NCI-H2107 treated with DMSO at 0.1 percent for 48 hours (cell line): ENCODE measurements around the gene FLNC.

Experiments
- DNase-seq: peaks from one replicate; lab custom pipeline; 2025; ENCODE audit not compliant: unreplicated experiment; lab: John Stamatoyannopoulos, UW

The FLNC gene

DNA sequence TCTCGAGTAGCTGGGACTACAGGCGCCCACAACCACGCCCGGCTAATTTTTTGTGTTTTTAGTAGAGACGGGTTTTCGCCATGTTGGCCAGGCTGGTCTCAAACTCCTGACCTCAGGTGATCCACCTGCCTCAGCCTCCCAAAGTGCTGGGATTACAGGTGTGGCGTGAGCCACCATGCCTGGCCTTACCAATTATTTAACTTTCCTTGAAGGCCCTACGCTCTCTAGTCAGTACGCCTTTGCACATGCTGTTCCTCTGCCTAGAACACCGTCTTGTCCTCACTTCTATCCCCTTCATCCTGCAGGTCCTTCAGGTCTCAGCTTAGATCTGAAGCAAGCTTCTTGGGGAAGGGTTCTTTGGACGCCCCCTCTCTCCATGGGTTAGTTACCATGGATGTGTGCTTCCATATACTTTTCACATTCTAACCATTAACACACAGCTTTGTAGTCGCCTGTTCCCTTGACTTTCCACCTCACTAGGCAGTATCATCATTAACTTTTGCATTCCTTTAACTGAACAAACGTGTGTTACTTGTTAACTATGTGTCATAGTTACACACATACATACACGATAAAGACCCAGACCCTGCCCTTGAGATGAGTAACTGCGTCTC, 31.9 kb downstream of the FLNC start:
- DNase-seq: no peak

DNA sequence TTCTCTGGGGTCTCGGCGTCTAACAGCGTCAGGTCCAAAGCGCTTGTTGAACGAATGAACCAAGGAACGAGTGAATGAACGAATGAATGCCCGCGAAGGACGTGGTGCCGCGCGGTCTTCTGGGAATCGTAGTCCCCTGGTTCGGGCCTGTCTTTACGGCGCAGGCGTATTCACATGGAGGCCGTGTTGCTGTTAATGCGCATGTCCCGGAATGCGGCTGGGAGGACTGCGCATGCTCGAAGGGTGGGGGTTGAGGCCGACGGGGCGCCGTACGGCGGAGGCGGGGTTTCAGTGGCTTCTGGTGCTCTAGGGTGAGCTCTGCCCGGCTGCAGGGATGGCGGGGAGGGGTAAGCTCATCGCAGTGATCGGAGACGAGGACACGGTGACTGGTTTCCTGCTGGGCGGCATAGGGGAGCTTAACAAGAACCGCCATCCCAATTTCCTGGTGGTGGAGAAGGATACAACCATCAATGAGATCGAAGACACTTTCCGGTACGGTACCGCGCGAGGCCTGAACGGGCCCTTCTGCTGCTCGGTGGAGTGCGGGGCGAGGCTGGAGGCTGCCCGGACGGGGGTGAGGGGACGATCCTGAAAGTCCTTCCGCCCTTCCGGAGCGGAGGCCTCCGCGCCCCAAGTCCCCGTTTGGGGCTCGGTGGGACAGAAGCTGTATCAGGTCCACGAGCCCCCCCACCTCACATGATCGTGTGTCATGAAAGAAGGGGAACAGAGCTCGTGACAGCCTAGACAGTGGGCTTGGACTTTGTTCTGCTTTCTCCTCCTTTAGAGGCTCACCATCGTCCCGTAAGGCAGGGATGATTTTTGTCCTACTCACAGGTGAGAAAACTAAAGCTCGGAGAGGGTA, 32.6 kb downstream of the FLNC start, which contains the start of gene ATP6V1F:
ATP6V1F (plus strand) TSS at position 286 of the 862 bp plus-strand sequence; CDS start at position 335, 49 bp downstream.
- peak; percentile 98 for DNase-seq

DNA sequence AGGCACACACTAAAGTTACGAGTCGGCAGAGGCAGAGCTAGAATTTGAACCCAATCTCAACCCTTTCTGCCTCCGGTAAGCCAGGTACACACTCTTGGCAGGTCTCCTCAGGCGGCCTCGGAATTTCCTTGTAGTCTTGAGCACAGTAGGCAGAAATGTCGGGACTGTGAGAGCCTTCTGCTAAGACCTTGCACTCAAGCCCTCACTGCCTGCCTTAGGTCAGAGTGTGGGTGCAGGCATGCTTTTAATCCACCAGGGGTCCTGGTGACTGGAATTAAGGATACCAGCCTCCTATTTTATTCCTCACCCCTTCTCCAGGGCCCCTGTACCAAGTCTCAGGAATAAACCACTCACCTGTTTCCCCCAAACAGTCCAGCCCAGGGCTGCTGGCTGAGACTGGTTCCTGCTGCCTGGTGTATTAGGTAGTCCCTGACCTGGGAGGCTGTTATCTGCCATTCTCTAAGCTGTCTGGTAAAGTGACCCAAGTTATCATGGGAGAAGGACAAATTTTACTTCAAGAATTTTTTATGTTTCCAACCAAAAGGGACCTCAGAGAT, 33.3 kb downstream of the FLNC start:
- DNase-seq: peak; percentile 15

DNA sequence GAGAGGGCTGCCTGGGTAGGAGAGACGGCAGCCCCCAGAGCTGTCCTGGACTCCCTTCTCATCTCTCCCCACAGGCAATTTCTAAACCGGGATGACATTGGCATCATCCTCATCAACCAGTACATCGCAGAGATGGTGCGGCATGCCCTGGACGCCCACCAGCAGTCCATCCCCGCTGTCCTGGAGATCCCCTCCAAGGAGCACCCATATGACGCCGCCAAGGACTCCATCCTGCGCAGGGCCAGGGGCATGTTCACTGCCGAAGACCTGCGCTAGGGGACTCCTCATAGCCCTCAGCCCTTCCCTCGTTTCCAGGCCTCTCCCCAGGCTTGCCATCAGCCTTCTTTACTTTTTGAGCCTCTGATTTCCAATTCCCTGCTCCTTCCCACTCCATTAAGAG, 35.1 kb downstream of the FLNC start:
- DNase-seq: no peak

DNA sequence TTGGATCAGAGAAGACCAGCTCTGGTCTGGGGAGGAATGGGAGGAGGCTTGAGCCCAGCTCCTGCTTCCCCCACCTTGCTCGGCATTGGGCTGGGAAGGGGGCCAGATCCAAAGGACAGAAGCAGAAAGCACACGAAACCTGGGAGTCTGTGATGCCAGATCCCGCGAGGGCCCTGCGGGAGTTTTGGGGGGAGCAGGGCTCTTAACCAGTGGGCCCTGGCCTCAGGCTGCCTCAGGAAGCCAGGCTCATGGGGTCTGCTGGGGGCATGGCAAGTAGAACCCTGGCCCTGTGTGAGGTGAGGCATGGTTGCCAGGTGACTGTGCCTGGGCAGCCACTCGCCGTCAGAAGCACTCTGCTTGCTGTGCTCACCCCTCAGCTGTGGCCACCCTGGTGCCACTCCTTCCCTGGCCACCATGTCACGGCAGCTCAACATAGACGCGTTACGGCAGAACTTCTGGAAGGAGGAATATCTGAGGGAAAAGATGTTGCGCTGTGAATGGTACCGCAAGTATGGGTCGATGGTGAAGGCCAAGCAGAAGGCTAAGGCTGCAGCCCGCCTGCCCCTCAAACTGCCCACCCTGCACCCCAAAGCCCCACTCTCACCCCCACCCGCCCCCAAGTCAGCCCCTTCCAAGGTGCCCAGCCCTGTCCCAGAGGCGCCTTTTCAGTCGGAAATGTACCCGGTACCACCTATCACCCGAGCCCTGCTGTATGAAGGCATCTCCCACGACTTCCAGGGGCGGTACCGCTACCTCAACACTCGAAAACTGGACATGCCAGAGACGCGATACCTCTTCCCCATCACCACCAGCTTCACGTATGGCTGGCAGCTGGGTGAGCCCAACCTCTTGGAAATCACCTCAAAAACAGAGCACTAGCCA, 36.0 kb downstream of the FLNC start:
- no peak for DNase-seq

DNA sequence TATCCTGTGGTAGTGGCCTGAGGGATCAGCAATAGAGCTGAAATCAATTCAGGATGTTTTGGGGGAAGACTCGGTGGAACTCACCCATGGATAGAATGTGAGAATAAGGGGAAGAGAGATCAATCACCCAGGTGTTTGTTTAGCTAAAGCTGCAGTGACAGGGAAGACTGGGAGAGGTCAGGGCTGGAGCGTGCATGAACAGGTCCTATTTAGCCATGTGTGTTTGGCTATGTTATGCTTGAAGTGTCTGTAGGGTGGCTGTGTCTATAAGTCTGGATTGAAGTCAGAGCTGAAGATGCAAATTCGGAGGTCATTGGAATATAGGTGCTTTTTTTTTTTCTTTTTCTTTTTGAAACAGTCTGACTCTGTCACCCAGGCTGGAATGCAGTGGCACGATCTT, 37.0 kb downstream of the FLNC start:
- DNase-seq: no peak

DNA sequence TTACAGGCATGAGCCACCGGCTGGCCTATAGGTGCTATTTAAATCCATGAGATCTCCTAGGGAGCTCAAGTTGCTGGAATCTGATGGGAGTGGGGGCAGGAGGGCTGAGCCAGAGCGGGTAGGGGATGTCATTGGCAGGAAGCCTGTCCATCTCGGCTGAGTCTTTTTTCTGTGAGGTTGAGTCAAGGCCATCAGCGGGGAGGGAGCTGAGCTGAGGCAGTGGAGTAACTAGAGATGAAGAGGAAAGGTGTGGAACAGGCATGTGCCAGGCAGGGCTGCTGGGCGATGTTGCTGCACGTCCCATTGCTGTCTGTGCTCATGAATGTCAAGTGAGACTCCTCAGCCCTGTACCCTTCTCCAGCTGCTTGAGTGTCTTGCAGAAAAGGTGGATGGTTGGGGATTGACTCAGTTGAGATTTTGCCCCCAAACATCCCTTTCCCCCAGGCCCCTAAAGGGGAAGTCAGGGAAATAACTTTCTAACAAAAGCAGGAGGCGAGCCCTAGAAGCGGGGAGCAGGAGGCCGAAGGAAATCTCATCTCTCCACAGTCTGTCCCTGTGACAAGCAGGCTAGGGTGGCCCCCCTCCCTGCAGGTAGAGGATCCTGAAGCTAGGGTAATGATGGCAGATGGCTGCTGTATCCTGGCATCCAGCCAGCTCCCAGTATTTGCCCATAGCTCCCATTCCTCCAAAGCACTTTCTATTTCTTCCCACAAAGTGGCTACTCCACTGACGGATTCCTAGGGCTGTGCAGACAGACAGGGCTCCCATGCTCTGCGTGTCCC, 37.8 kb downstream of the FLNC start:
- DNase-seq: peak; percentile 82

DNA sequence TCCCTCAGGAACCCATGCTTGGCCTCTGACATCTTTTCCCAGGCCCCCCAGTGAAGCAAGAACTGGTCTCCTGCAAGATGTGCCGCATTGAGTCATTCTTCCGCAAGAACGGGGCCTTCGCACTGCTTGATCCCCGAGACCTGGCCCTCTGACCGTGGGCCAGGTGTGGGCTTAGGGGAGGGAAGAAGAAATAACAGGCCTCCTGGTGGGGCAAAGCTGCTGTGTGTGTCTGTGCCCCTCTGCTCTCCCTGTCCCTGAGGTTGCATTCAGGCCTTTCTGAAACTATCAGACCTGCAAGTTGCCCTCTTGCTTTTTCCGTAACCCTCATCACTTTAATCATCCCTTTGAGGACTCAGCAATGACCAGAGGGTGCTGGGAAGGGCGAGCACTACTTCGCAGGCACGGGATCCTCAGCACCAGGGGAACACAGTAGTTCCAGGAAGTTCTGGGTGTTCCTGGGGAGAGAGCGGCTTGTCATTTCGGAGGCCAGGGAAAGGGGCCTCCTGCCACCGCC, 38.5 kb downstream of the FLNC start:
- no peak for DNase-seq

DNA sequence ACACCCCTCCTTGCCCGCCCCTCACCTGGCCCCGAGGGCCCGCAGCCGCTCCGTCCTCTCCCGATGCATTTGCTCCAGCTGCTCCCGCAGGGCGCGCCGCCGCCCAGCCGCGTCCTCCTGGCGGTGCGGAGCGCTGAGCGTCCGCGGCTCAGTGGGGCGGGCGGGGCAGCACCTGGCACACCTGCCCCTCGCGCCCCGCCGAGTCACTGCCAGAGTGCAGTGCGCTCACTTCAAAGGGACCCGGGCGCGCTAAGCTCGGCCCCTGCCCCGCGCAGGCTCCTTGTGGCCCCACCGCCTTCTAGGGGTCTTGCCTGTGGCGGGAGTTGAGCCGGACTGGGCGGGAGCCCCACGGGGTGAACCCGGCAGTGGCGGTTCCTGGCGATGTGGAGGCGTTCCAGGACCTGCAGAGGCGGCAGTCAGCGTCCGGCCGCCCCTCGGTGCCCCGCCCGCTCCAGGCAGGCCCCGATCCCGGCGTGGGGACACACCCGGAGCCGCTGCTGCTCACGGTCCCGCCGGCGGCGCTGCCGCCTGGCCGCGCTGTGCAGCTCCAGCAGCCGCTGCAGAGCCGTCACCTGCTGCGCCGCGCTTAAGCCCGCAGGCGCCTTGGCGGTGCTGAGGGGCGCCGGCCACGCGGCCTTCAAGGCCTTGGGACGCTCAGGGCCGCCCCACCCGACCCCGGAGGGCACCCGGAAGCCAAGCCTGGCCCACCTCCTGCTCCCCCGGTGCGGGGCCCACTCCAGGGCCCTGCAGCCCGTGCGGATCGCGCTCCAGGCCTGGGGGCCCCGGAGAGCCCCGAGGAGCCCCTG, 39.1 kb downstream of the FLNC start:
- DNase-seq: peak; percentile 32

DNA sequence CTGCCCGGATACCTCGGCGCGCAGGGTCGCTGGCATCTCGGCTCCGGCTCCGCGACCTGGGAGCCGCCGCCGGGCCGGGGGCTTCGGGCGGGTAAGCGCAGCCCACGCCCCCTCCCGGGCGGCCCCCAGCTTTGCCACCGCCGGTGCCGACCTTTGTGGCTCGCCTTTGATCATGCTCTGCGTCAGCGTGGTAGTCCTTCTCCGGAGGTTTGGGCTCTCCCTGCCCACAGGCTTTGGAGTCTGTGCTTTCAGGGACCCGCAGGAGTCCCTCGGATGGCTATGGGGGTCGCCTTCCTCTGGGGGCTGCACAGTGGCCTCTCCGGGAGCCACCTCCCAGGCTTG, 39.7 kb downstream of the FLNC start:
- no peak for DNase-seq

DNA sequence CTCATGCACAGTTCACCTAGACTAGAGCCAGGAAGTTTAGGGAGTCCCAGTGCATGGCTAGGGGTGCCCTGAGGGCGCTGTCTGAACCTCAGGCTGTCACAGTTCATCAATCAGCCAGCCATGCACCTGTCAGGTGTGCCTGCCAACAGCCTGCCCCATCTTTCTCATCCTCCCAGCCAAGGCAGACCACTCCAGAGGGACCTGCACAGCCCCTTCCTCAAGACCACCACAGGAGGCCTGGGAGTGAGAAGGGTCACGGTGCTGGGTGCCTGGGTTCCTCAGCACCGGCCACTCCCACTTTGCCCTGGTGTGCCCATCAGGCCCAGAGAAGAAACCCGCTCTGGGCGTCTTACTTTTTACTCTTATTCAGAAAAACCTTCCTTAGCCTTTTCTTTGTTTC, 40.8 kb downstream of the FLNC start:
- no peak for DNase-seq

DNA sequence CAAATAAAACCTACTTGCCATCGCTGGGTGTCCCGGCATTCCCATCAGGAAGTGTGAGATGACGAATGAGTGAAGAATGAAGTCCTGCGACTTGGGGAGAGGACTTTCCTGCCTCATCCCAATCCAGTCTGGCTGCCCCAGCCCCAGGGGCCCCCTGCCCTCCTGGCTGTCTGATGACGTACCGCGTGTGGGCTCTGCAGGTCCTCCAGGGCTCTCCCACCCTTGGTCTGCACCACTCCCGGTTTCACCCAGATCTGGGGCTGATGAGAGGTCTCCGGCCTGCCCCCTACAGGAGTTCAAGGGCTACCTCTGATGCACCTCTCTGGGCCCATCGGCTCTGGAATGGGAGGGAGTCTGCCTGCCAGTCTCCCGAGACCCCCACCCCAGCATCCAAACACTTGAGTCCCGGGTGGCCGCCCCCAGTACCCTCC, 42.2 kb downstream of the FLNC start:
- no peak for DNase-seq

DNA sequence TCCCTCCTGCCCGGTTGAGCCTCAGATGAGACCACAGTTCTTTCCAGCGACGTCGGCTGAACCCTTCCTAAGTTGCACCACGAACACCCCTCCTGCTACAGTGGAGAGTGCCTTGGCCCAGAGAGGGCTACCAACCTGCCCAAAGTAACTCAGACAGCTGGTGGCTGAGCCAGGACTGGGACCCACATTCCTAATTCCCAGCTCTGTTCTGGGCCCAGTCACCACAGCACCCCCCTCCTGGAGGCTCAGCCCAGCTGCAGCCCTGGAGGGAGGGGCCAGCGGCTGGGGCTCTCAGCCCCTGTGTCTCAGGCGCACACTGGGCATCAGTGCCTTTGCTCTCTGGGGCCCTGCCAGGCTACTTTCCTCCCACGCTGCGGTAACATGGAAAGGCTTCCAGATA, 43.0 kb downstream of the FLNC start:
- no peak for DNase-seq

DNA sequence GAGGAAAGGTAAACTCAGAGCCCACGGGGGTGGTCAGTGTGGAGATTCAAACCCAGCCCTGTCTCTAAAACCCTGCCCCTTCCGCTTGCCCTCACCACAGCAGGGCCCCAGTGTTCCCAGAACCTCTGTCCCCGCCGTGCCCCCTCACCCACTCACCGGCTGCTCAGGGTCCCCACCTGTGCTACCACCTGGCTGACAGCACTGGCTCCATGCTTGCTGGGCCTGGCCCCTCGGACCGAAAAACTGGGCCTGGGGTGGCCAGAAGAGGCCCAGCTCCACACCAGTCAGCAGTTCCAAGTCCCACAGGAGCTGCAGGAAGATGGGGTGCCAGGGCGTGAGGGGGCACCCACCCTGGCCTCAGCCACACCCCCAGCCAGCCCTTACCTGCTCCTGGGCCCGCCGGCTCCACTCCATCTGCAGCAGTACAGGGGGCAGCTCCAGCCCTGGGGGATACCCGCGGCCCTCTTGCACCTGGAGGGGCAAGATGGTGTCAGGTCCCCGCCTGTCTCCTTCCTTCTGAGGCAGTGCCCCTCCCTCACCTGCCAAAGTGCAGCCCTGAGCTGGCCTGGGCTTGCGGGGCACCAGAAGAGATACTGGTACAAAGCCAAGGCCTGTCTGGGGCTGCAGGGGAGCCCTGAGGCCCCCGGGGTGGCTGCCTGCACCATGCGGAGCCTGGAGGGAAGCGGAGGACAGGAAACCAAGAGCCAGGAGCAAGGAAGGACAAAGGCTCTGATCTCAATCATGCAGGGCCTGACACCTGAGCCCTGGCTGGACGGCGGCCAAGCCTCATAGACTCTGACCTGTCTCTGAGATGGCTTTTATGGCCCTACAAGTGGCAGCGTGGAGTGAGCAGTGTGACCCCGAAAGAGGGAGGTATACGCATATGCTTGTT, 44.2 kb downstream of the FLNC start:
- peak; percentile 38 for DNase-seq

DNA sequence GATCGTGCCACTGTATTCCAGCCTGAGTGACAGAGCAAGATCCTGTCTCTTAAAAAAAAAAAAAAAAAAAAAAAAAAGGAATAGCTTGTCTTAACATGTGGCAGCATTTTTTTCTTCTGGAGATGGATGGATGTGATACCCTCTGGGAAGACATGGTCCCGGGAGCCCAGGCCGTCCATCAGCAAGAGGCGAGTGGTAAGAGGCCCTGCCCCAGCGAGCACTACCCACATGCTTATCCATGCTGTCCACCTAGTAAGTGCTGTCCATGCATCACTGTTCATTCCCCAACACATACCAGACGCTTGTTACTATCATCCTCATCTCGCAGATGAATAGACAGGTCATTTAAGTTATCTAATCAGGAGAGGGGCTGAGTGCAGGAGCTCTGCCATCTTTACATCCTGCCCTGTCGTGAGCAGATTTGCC, 45.3 kb downstream of the FLNC start:
- no peak for DNase-seq

DNA sequence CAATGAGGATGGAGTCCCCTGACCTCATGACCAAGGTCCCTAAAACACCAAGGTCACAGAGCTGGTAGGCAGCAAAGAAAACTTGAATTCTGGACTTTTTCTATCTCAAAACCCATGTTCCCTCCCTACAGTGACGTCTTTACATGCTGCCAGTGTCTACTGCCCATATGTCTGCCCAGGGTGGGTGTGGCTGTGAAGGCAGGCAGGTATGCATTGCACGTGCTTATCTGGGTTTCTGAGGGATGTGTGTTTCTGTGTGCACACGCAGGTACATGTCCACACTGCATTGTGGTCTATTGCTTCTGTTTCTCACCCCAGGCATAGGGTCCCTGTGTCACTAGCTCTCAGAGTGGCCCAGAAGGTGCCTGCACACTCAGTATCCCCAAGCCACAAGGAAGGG, 45.9 kb downstream of the FLNC start:
- DNase-seq: no peak

DNA sequence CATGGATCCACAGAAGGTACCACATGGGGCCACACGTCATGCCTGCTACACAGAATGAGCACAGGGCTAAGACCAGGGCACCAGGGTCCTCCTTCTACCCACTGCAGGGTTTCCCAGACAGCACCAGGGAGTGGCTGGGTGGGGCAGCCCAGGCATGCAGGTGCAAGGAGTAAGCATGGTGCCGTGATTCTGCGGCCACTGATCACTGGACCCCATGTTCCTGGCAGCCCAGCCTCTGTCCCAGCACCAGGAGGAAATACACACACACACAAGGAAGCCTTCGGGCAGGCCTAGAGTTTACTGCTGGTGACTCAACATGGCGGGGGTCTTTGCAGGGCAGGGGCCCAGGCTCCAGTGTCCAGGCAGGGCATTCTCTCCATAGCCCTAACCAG, 46.4 kb downstream of the FLNC start:
- DNase-seq: no peak

DNA sequence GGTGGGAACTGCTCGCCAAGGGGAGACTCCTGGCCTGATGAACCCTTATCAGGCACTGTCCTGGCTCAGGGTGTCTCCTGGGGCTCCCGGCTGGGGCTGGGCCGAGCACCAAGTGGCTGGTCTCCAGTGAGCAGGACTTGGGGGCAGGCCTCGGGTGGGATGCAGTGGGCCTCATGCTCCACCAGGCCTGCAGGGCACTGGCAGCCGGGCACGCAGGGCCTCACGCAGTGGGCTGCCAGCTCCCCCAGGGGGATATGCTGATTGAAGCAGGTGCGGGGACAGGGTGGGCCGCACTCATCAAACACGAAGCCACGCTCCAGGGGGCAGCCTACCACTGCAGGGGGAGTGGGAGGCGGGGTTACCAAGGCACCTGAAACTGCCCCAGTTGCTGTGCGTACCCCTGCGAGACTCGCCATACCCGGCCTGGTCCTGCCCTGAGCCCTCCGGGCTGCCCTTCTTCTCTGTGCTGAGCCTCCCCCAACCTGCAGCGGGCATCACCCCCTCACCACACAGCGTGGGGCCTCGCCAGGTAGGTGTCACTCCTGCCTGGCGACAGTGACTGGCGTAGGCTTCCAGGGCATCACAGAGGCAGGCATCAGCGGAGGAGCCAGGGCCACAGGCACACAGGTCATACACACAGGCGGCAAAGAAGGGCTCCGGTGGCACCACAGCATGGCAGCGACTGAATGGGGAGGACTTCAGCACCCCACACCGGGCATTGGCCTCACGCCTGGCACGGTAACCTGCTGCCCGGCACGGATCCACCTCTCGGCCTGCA, 47.0 kb downstream of the FLNC start:
- DNase-seq: no peak
